ENCODE results near the gene ZNF549. TPM values are rescaled to one million over a fixed set of nuclear protein-coding genes. Genes with fewer than 3 reads are reported as not detected.

ZNF549 gene
- total RNA-seq, 4 donors from 2014 or later: 4.4 to 5.5 (median 4.9) TPM

DNA sequence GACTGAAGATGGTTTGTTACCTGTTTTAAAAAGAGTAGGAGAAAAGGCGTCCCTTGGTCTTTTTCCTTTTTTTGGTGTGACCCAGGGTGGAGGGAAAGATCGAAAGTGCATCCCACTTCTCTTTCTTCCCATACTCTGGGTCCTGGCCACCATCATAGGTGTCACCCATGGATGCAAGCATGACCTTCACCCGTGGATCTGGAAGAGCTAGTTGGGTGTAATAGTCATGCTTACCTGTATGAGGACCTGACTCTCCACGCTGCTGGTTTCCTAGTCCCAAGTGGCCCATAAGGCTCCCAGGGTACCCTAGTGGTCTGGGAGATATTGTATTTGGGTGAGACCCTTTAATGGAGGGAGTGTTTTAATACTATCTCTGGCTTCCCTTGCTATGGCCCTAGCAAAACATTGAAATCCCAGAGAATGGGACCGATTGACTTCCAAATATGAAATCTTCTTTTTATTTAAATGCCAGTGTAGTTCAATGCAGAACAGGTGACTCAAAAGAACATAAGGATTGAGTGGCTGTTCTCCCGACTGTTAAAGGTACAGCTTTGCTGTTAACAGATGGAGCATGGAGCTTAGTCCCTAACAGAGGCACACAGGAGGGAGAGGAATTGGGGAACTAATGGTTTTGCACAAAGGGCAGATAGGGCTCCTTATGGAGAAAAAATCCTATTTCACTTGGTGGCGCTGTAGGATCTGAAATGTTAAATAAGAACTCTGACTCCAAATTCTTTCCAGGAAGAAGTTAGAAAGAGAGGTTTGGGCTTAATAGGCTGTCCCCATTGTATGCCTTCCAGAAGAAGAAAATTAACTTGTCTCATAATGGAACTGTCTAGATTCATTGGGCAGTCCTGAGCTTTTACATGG is 39.5 kb downstream of the ZNF549 start:
- TF ChIP-seq, protein P1, sequence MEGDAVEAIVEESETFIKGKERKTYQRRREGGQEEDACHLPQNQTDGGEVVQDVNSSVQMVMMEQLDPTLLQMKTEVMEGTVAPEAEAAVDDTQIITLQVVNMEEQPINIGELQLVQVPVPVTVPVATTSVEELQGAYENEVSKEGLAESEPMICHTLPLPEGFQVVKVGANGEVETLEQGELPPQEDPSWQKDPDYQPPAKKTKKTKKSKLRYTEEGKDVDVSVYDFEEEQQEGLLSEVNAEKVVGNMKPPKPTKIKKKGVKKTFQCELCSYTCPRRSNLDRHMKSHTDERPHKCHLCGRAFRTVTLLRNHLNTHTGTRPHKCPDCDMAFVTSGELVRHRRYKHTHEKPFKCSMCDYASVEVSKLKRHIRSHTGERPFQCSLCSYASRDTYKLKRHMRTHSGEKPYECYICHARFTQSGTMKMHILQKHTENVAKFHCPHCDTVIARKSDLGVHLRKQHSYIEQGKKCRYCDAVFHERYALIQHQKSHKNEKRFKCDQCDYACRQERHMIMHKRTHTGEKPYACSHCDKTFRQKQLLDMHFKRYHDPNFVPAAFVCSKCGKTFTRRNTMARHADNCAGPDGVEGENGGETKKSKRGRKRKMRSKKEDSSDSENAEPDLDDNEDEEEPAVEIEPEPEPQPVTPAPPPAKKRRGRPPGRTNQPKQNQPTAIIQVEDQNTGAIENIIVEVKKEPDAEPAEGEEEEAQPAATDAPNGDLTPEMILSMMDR (IDR thresholded peaks at IDR 0.05): no peak
- TF ChIP-seq POLR2A (IDR thresholded peaks at IDR 0.05): no peak
- no peak overlapping the region for H3K4me3 ChIP-seq (ENCODE audit: low read depth, poor library complexity, severe bottlenecking)
- 62 to 63% methylated on average over 7 of the region's 7 CpGs for WGBS, 2 donors
- DNase-seq (ENCODE audit: low spot score in 2 of 2): no peak
- intact Hi-C loops (cut with DNase I; ENCODE audit: low total_unique reads): no loop called here

DNA sequence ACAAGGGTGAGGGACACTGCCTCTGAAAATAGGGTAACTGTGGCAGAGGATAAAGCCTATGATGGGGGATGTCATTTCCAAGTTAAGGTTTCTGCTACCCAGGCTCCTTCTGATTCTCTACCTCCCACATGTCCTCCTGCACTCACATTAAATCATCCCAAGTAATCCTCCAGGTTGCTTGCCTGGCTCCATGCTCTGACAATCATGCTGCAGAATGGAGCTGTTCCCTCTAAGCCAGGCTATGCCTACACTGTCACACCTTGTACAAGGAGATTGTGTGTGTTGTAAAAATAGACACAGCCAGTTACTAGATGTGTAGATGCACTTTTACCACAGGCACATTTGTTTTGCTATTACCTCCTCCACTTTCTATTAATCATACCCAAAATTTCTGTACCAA is 43.6 kb downstream of the ZNF549 start:
- no peak for DNase-seq (ENCODE audit: low spot score in 2 of 2)
- no peak overlapping the region for H3K4me3 ChIP-seq (ENCODE audit: low read depth, poor library complexity, severe bottlenecking)
- no peak for TF ChIP-seq POLR2A (IDR thresholded peaks at IDR 0.05)
- TF ChIP-seq, protein P1 (IDR thresholded peaks at IDR 0.05): no peak
- intact Hi-C loops (cut with DNase I; ENCODE audit: low total_unique reads): no loop called here

DNA sequence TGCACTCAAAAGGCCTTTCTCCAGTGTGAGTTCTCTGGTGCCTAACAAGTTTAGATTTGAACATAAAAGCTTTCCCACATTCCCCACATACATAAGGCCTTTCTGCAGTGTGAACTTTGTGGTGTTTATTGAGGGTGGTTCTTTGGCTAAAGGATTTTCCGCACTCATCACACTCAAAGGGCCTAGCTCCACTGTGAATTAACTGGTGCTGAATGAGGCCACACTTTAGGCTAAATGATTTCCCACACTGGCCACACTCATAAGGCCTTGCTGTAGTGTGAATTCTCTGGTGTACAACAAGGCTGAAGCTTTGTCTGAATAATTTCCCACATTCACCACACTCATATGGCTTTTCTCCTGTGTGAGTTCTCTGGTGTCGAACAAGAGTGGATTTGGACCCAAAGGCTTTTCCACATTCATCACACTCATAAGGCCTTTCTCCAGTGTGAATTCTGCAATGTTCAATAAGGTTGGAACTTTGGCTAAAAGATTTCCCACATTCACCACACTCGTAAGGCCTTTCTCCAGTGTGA is 45.3 kb downstream of the ZNF549 start:
- no peak for DNase-seq (ENCODE audit: low spot score in 2 of 2)
- 95 to 99% methylated on average over 3 of the region's 3 CpGs for WGBS, 2 donors
- intact Hi-C loops (cut with DNase I; ENCODE audit: low total_unique reads): no loop called here
- H3K4me3 ChIP-seq (ENCODE audit: low read depth, poor library complexity, severe bottlenecking): no peak overlapping the region
- TF ChIP-seq POLR2A (IDR thresholded peaks at IDR 0.05): no peak
- TF ChIP-seq, protein P1 (IDR thresholded peaks at IDR 0.05): no peak

DNA sequence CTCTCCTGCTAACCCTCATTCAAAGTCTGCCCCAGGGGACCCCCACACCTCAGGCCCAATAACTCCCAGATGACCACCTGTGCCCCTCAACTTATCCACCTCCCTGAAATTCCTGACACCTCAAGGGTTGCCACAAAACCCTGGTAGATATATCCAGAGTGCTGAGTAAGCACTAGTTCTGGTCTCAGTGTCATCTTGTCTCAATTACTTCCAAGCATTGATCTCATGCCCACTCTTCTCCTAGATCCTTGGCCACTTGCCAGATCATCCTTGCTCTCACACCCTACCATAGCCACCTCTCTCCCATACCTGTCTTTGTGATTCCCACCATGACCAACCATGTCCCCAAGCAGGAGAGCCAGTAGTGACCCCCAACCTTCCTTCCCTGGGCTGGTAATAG is 49.5 kb downstream of the ZNF549 start:
- no peak for DNase-seq (ENCODE audit: low spot score in 2 of 2)
- intact Hi-C loops (cut with DNase I; ENCODE audit: low total_unique reads): no loop called here
- H3K4me3 ChIP-seq (ENCODE audit: low read depth, poor library complexity, severe bottlenecking): no peak overlapping the region
- TF ChIP-seq, protein P1 (IDR thresholded peaks at IDR 0.05): no peak
- TF ChIP-seq POLR2A (IDR thresholded peaks at IDR 0.05): no peak

DNA sequence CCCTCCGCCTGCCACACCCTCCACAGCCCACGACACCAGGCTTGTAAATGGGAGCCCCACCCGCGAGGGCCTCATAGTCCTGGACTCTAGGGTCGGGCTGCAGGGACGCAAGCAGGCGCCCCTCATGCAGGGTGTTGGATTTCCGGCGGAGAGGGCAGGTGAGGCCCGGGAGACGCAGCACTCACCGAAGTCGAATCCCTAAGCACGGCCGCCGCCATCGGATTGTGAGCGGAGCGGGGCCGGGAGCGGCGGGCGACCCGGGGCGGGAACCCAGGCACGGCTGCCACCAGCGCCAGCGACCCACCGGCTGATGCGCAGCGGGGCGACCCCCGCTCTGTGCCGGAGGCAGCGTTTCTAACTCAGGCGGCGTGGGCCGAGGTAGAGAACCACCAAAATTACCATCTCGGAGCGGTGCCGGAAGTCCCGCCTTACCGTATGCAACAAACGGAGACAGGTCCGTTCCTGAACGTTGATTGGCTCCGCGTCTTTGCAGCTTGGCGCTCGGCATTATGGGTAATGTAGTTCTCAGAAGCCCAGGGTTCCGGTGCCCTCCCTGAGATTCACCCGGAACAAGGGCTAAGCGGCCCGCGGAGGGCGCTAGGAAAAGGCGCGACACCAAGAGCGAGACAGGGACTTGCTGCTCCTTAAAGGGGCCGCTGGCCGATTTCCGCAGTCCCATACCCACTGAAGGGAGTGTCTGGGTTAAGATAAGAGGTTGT is 51.5 kb downstream of the ZNF549 start, which contains the start of gene ZNF416:
Gene ZNF416 (minus strand): TSS at position 425 of the 719 bp plus-strand sequence. CDS start 207 bp downstream, at position 218.
- H3K4me3 ChIP-seq (ENCODE audit: low read depth, poor library complexity, severe bottlenecking): peak within 1 kb of the TSS; percentile 81
- intact Hi-C loops (cut with DNase I; ENCODE audit: low total_unique reads): no loop called here
- WGBS, 2 donors: 0 to 1% methylated on average over 21 to 51 of the region's 62 CpGs
- no peak for TF ChIP-seq POLR2A (IDR thresholded peaks at IDR 0.05)
- DNase-seq (ENCODE audit: low spot score in 2 of 2): peak; percentile 99

DNA sequence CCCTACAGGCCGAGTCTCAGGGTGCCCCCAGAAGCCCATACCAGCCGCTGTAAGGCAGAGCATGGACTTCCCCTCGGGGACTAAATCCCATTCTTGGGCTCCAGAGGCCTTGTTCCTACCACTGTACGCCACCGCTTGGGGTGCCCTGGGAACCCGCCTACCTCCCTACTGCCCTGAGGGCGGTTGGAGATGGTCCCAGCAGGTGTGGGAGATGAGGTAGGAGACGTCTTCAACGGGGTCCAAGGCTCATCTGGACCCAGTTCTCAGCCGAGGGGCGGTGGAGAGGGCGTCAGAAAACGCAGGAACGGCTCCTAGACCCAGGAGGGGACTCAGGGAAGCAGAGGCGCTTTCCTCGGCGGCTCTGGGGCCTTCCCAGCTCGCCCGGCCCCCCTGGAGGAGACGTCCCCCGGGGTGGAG is 56.0 kb downstream of the ZNF549 start:
- intact Hi-C loops (cut with DNase I; ENCODE audit: low total_unique reads): no loop called here
- DNase-seq (ENCODE audit: low spot score in 2 of 2): peak in 1 of 2 donors; percentile 80
- no peak for TF ChIP-seq POLR2A (IDR thresholded peaks at IDR 0.05)
- TF ChIP-seq, protein P1 (IDR thresholded peaks at IDR 0.05): no peak
- 37 to 62% methylated on average over 6 to 21 of the region's 21 CpGs for WGBS, 2 donors
- no peak overlapping the region for H3K4me3 ChIP-seq (ENCODE audit: low read depth, poor library complexity, severe bottlenecking)
